ENCODE results near the gene ZNF780B.
A peak's percentile ranks its signal among the peaks of the same experiment; 100 is the strongest.

ZNF780B gene

DNA sequence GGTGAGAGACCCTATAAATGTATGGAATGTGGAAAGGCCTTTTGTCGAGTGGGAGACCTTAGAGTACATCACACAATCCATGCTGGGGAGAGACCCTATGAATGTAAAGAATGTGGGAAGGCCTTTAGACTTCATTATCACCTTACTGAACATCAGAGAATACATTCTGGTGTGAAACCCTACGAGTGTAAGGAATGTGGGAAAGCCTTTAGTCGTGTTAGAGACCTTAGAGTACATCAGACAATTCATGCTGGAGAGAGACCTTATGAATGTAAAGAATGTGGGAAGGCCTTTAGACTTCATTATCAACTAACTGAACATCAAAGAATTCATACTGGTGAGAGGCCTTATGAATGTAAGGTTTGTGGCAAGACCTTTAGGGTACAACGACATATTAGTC lies 42.0 kb downstream of the ZNF780B start:
- no peak overlapping the region for H3K4me3 ChIP-seq (ENCODE audit: control insufficient read depth, low read depth, low read length)
- DNase-seq (ENCODE audit: low read depth), result no peak
- TF ChIP-seq, protein P1, sequence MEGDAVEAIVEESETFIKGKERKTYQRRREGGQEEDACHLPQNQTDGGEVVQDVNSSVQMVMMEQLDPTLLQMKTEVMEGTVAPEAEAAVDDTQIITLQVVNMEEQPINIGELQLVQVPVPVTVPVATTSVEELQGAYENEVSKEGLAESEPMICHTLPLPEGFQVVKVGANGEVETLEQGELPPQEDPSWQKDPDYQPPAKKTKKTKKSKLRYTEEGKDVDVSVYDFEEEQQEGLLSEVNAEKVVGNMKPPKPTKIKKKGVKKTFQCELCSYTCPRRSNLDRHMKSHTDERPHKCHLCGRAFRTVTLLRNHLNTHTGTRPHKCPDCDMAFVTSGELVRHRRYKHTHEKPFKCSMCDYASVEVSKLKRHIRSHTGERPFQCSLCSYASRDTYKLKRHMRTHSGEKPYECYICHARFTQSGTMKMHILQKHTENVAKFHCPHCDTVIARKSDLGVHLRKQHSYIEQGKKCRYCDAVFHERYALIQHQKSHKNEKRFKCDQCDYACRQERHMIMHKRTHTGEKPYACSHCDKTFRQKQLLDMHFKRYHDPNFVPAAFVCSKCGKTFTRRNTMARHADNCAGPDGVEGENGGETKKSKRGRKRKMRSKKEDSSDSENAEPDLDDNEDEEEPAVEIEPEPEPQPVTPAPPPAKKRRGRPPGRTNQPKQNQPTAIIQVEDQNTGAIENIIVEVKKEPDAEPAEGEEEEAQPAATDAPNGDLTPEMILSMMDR (IDR thresholded peaks at IDR 0.05; ENCODE audit: control insufficient read depth, insufficient read depth, low read depth, low read length, missing control alignments), result no peak

DNA sequence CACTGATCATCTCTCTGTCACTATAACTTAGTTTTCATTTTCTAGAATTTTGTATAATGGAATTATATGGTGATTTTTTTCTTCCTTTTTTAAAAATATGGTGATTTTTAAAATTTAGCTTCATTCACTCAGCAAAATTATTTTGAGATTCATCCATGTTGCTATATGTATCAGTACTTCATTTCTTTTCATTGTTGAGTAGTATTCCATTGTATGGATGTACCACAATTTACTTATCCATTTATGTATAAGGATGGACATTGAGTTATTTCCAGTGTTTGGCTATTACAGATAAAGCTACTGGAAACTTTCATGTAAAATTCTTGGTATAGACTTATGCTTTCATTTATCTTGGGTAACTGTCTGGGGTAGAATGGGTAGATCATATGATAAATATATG lies 46.4 kb downstream of the ZNF780B start:
- TF ChIP-seq, protein P1 (IDR thresholded peaks at IDR 0.05; ENCODE audit: control insufficient read depth, insufficient read depth, low read depth, low read length, missing control alignments), result no peak
- no peak for DNase-seq (ENCODE audit: low read depth)
- no peak overlapping the region for H3K4me3 ChIP-seq (ENCODE audit: control insufficient read depth, low read depth, low read length)

DNA sequence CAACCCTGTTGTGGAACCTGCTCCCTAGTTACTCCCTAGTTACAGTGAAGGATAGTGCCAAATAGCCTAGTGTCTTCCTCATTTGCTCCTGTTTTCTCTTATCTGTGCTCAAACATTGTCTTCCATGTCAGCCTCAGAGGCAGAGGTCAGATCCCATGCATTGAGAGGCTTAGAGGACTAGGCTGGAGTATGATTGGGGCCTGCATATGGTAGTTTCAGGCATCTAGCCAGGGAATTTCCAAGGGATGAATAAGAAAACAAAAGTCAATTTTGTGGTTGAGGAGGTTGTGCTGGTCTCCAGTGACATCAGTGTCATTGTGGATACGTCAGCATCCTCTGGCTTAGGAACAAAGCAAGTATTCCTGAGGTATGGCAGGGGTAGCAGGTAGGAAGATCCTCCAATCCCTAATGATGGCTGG lies 49.7 kb downstream of the ZNF780B start:
- TF ChIP-seq, protein P1 (IDR thresholded peaks at IDR 0.05; ENCODE audit: control insufficient read depth, insufficient read depth, low read depth, low read length, missing control alignments), result no peak
- H3K4me3 ChIP-seq (ENCODE audit: control insufficient read depth, low read depth, low read length), result no peak overlapping the region
- DNase-seq (ENCODE audit: low read depth), result no peak

DNA sequence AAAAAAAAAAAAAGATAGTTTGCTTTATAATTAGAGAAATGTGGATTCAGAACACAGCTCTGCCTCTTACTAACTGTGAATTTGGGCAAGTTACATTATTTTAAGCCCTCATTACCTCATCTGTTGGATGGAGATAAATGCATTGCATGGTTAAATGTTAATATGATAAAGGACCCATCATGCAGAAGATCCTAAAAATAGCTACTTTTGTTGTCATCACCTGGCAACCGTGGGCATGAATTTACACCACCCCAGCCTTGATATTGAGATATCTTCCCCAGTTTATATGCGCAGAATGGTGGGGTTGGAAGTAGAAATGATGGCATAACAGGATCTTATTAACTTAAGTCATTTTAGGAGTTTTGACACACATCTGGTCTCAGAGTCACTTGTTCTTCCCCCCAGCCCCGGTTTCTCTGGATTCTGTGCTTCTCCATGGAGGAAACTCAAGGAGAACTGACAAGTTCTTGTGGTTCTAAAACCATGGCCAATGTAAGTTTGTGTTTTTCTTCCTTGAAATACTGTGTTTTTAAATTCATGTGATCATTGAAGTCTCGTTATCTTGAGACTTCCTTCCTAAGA lies 50.2 kb downstream of the ZNF780B start:
- H3K4me3 ChIP-seq (ENCODE audit: control insufficient read depth, low read depth, low read length), result no peak overlapping the region
- no peak for DNase-seq (ENCODE audit: low read depth)
- TF ChIP-seq, protein P1 (IDR thresholded peaks at IDR 0.05; ENCODE audit: control insufficient read depth, insufficient read depth, low read depth, low read length, missing control alignments), result no peak

DNA sequence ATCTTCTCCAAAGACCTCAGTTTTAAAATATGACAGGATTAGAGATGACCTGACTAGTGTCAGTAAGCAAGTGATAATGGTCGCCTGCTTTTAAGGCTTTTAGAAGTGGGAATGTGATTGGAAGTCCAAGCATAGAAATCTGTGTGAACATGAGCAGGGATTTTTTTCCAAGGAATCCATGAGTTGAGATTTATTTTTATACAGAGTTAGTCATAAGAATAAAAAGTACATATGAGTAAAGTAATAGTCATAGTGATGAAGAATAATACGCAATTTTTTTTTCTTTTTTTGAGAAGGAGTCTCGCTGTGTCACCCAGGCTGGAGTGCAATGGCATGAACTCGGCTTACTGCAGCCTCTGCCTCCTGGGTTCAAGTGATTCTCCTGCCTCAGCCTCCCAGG lies 57.5 kb downstream of the ZNF780B start:
- DNase-seq (ENCODE audit: low read depth), result no peak
- TF ChIP-seq, protein P1 (IDR thresholded peaks at IDR 0.05; ENCODE audit: control insufficient read depth, insufficient read depth, low read depth, low read length, missing control alignments), result no peak
- no peak overlapping the region for H3K4me3 ChIP-seq (ENCODE audit: control insufficient read depth, low read depth, low read length)

DNA sequence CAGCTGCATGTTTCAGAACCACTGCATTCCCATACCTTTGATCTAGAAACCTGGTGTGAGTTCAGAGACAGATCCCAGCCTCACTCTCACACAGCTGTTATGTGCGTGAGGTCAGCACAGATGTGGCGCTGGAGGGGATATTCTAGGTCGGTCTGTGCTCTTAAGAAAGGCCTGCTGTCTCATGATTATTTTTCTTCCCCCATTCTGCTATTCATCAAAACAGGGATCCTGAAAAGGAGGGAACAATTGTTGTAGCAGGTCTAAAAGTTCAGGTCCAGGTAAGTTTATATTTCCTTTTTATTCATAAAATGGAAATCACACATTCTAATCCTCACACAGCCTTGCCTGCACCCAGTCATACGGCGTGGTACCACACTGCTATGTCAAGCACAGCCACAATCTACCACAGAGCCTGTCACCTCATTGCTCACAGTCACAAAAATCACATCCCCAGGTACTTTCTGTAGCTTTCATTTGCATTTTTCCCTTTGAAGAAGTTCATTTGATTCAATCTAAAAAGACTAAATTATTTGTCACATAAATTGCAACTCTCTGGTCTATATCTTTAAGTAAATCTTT lies 58.3 kb downstream of the ZNF780B start:
- peak overlapping the region; percentile 79 for H3K4me3 ChIP-seq (ENCODE audit: control insufficient read depth, low read depth, low read length)
- no peak for DNase-seq (ENCODE audit: low read depth)
- TF ChIP-seq, protein P1 (IDR thresholded peaks at IDR 0.05; ENCODE audit: control insufficient read depth, insufficient read depth, low read depth, low read length, missing control alignments), result no peak

All from AG09309 (cell line).